SK-N-SH treated with all-trans-retinoic acid at 6 μM for 48 hours (cell line): ENCODE data around the gene NFYB.
A peak's percentile ranks its signal among the peaks of the same experiment; 100 is the strongest.

Experiments
- ATAC-seq: fragments of 200-7000 bp; cut with Tn5 transposase; 3 replicates; pipeline ENCODE4 v1.9.1; 2020; ENCODE audit warnings: mild to moderate bottlenecking, moderate library complexity
- ARNTL ChIP-seq: fragments of 450-650 bp; formaldehyde crosslinking; IDR thresholded peaks from 2 replicates; pipeline ENCODE4 v1.5.0; 2020; ENCODE audit warnings: low read depth, mild to moderate bottlenecking, moderate library complexity, borderline replicate concordance
- BACH2 ChIP-seq: fragments of 250-450 bp; sonication (Bioruptor Pico); IDR thresholded peaks from 2 replicates; pipeline ENCODE4 v1.9.0; 2021; ENCODE audit warnings: mild to moderate bottlenecking, borderline replicate concordance
- CSDC2 ChIP-seq: fragments of 250-450 bp; sonication (Bioruptor Pico); IDR thresholded peaks from 2 replicates; pipeline ENCODE4 v1.5.0; 2020; ENCODE audit warnings: mild to moderate bottlenecking, moderate library complexity
- ESRRG ChIP-seq: fragments of 250-450 bp; sonication (Bioruptor Pico); IDR thresholded peaks from 2 replicates; pipeline ENCODE4 v1.6.1; 2021; ENCODE audit warnings: mild to moderate bottlenecking
- GLIS3 ChIP-seq: fragments of 250-450 bp; sonication (Bioruptor Pico); IDR thresholded peaks from 2 replicates; pipeline ENCODE4 v1.5.0; 2020; ENCODE audit warnings: mild to moderate bottlenecking, moderate library complexity
- ISL1 ChIP-seq: fragments of 250-450 bp; sonication (Bioruptor Pico); IDR thresholded peaks from 2 replicates; pipeline ENCODE4 v2.1.2; 2022; ENCODE audit warnings: mild to moderate bottlenecking, moderate library complexity
- OSR1 ChIP-seq: fragments of 250-450 bp; sonication (Bioruptor Pico); IDR thresholded peaks from 2 replicates; pipeline ENCODE4 v1.8.0; 2022; ENCODE audit warnings: moderate library complexity, mild to moderate bottlenecking, inconsistent platforms
- PPARA ChIP-seq: fragments of 250-450 bp; sonication (Bioruptor Pico); IDR thresholded peaks from 2 replicates; pipeline ENCODE4 v1.5.0; 2020; ENCODE audit warnings: mild to moderate bottlenecking, borderline replicate concordance
- RARB ChIP-seq: fragments of 250-450 bp; sonication (Bioruptor Pico); IDR thresholded peaks from 2 replicates; pipeline ENCODE4 v1.8.0; 2021; ENCODE audit warnings: mild to moderate bottlenecking, moderate library complexity
- SNAI2 ChIP-seq: fragments of 250-450 bp; sonication (Bioruptor Pico); IDR thresholded peaks from 2 replicates; pipeline ENCODE4 v1.5.0; 2020; ENCODE audit warnings: mild to moderate bottlenecking, moderate library complexity
- TCF4 ChIP-seq: fragments of 250-450 bp; sonication (Bioruptor Pico); IDR thresholded peaks from 2 replicates; pipeline ENCODE4 v1.8.0; 2021; ENCODE audit warnings: mild to moderate bottlenecking, moderate library complexity, borderline replicate concordance
- TOX ChIP-seq: fragments of 250-450 bp; sonication (Bioruptor Pico); IDR thresholded peaks from 2 replicates; pipeline ENCODE4 v1.8.0; 2021; ENCODE audit warnings: mild to moderate bottlenecking, moderate library complexity, borderline replicate concordance
- ZC3H10 ChIP-seq: fragments of 250-450 bp; sonication (Bioruptor Pico); IDR thresholded peaks from 2 replicates; pipeline ENCODE4 v1.5.1; 2021; ENCODE audit warnings: mild to moderate bottlenecking, moderate library complexity
- ZFP3 ChIP-seq: fragments of 250-450 bp; sonication (Bioruptor Pico); IDR thresholded peaks from 2 replicates; pipeline ENCODE4 v1.5.0; 2020; ENCODE audit warnings: mild to moderate bottlenecking, moderate library complexity
- ZFP30 ChIP-seq: fragments of 450-650 bp; formaldehyde crosslinking; IDR thresholded peaks from 2 replicates; pipeline ENCODE4 v1.5.0; 2022; ENCODE audit warnings: mild to moderate bottlenecking, moderate library complexity
- ZNF565 ChIP-seq: fragments of 450-650 bp; formaldehyde crosslinking; conservative IDR thresholded peaks from 2 replicates; pipeline ENCODE4 v1.5.0; 2020; ENCODE audit warnings: low read depth, mild to moderate bottlenecking, moderate library complexity
- ZNF70 ChIP-seq: fragments of 450-650 bp; formaldehyde crosslinking; IDR thresholded peaks from 2 replicates; pipeline ENCODE4 v1.5.0; 2020; ENCODE audit warnings: mild to moderate bottlenecking, moderate library complexity
- ZNF8 ChIP-seq: fragments of 450-650 bp; formaldehyde crosslinking; IDR thresholded peaks from 2 replicates; pipeline ENCODE4 v1.5.0; 2020; ENCODE audit warnings: mild to moderate bottlenecking, moderate library complexity
- TF ChIP-seq, protein P1 (sequence below): fragments of 250-450 bp; sonication (Bioruptor Pico); IDR thresholded peaks from 2 replicates; pipeline ENCODE4 v1.8.0; 2021; ENCODE audit warnings: low read depth, mild to moderate bottlenecking, moderate library complexity, borderline replicate concordance
- TF ChIP-seq, protein P2 (sequence below): fragments of 250-450 bp; sonication (Bioruptor Pico); IDR thresholded peaks from 2 replicates; pipeline ENCODE4 v1.5.1; 2021; ENCODE audit warnings: mild to moderate bottlenecking, moderate library complexity
- TF ChIP-seq, protein P3 (sequence below): fragments of 250-450 bp; sonication (Bioruptor Pico); IDR thresholded peaks from 2 replicates; pipeline ENCODE4 v1.8.0; 2020; ENCODE audit warnings: mild to moderate bottlenecking, moderate library complexity, borderline replicate concordance
- TF ChIP-seq, protein P4 (sequence below): fragments of 250-450 bp; sonication (Bioruptor Pico); IDR thresholded peaks from 2 replicates; pipeline ENCODE4 v1.5.1; 2020; ENCODE audit warnings: low read depth, mild to moderate bottlenecking, moderate library complexity
- TF ChIP-seq, protein P5 (sequence below): fragments of 250-450 bp; sonication (Bioruptor Pico); IDR thresholded peaks from 2 replicates; pipeline ENCODE4 v1.5.0; 2020; ENCODE audit warnings: mild to moderate bottlenecking, moderate library complexity

Gene NFYB

DNA sequence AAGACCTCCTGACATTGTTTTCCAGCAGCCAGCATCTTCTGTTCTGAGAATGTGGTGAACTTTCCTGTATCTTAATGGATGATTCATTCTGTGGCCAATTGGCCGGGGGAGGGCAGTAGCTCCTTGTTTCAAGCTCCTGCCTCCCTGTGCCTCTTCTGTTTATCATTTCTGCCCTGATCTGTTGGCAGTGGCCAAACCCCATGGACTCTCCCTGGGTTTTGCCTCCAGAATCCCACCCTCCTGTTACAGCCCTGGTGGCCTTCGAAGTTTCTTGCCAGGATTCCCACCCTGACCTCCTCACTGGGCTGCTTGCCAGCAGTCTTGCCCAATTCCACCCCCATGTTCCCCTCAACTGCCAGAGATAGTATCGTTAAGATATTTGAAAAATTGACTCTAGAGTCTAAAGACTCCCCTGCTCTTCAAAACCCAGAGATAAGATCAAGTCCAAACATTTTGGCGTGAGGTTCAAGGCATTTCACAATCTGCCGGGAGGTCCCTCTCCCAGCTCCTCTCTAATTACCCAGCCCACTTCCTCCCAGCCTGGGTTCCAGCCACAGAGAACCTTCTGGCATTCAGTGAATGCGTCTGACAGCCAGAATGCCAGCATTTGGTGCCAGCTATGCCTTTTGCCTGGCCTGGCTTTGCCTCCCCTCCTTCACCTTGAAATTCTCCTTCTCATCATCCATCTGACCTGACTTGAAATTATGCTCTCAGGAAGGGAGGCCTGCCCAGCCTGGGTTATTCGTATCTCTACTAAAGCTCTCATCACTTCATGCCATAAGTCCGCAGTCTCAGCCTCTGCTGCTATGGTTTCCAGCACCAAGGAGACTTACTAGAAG lies 39.9 kb upstream of the NFYB start:
- ATAC-seq = peak; percentile 96
- TF ChIP-seq ZNF565 (CRISPR knock-in tag) (no peak), GLIS3 (peak; percentile 19; the same call in 1 of the 2 replicates), ZNF8 (CRISPR knock-in tag) (no peak), ZC3H10 (no peak), ZFP30 (CRISPR knock-in tag) (no peak), OSR1 (CRISPR knock-in tag) (no peak), ESRRG (CRISPR knock-in tag) (no peak), ZFP3 (CRISPR knock-in tag) (peak; percentile 70), ARNTL (CRISPR knock-in tag) (no peak), TCF4 (CRISPR knock-in tag) (0 out of 2 replicates have a peak, but pooled peaks have one; percentile 15), BACH2 (no peak), SNAI2 (CRISPR knock-in tag) (no peak), RARB (no peak), CSDC2 (CRISPR knock-in tag) (0 out of 2 replicates have a peak, but pooled peaks have one; percentile 14), PPARA (CRISPR knock-in tag) (no peak), TOX (CRISPR knock-in tag) (no peak), ZNF70 (CRISPR knock-in tag) (peak; percentile 87), ISL1 (peak; percentile 80)
- TF ChIP-seq, protein P1, sequence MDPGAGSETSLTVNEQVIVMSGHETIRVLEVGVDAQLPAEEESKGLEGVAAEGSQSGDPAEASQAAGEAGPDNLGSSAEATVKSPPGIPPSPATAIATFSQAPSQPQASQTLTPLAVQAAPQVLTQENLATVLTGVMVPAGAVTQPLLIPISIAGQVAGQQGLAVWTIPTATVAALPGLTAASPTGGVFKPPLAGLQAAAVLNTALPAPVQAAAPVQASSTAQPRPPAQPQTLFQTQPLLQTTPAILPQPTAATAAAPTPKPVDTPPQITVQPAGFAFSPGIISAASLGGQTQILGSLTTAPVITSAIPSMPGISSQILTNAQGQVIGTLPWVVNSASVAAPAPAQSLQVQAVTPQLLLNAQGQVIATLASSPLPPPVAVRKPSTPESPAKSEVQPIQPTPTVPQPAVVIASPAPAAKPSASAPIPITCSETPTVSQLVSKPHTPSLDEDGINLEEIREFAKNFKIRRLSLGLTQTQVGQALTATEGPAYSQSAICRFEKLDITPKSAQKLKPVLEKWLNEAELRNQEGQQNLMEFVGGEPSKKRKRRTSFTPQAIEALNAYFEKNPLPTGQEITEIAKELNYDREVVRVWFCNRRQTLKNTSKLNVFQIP (CRISPR knock-in tag) = no peak
- TF ChIP-seq, protein P2, sequence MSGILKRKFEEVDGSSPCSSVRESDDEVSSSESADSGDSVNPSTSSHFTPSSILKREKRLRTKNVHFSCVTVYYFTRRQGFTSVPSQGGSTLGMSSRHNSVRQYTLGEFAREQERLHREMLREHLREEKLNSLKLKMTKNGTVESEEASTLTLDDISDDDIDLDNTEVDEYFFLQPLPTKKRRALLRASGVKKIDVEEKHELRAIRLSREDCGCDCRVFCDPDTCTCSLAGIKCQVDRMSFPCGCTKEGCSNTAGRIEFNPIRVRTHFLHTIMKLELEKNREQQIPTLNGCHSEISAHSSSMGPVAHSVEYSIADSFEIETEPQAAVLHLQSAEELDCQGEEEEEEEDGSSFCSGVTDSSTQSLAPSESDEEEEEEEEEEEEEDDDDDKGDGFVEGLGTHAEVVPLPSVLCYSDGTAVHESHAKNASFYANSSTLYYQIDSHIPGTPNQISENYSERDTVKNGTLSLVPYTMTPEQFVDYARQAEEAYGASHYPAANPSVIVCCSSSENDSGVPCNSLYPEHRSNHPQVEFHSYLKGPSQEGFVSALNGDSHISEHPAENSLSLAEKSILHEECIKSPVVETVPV = no peak
- TF ChIP-seq, protein P3, sequence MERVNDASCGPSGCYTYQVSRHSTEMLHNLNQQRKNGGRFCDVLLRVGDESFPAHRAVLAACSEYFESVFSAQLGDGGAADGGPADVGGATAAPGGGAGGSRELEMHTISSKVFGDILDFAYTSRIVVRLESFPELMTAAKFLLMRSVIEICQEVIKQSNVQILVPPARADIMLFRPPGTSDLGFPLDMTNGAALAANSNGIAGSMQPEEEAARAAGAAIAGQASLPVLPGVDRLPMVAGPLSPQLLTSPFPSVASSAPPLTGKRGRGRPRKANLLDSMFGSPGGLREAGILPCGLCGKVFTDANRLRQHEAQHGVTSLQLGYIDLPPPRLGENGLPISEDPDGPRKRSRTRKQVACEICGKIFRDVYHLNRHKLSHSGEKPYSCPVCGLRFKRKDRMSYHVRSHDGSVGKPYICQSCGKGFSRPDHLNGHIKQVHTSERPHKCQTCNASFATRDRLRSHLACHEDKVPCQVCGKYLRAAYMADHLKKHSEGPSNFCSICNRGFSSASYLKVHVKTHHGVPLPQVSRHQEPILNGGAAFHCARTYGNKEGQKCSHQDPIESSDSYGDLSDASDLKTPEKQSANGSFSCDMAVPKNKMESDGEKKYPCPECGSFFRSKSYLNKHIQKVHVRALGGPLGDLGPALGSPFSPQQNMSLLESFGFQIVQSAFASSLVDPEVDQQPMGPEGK (CRISPR knock-in tag) = no peak; the same call in none of the 2 replicates
- TF ChIP-seq, protein P4, sequence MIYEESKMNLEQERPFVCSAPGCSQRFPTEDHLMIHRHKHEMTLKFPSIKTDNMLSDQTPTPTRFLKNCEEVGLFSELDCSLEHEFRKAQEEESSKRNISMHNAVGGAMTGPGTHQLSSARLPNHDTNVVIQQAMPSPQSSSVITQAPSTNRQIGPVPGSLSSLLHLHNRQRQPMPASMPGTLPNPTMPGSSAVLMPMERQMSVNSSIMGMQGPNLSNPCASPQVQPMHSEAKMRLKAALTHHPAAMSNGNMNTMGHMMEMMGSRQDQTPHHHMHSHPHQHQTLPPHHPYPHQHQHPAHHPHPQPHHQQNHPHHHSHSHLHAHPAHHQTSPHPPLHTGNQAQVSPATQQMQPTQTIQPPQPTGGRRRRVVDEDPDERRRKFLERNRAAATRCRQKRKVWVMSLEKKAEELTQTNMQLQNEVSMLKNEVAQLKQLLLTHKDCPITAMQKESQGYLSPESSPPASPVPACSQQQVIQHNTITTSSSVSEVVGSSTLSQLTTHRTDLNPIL (CRISPR knock-in tag) = no peak
- TF ChIP-seq, protein P5, sequence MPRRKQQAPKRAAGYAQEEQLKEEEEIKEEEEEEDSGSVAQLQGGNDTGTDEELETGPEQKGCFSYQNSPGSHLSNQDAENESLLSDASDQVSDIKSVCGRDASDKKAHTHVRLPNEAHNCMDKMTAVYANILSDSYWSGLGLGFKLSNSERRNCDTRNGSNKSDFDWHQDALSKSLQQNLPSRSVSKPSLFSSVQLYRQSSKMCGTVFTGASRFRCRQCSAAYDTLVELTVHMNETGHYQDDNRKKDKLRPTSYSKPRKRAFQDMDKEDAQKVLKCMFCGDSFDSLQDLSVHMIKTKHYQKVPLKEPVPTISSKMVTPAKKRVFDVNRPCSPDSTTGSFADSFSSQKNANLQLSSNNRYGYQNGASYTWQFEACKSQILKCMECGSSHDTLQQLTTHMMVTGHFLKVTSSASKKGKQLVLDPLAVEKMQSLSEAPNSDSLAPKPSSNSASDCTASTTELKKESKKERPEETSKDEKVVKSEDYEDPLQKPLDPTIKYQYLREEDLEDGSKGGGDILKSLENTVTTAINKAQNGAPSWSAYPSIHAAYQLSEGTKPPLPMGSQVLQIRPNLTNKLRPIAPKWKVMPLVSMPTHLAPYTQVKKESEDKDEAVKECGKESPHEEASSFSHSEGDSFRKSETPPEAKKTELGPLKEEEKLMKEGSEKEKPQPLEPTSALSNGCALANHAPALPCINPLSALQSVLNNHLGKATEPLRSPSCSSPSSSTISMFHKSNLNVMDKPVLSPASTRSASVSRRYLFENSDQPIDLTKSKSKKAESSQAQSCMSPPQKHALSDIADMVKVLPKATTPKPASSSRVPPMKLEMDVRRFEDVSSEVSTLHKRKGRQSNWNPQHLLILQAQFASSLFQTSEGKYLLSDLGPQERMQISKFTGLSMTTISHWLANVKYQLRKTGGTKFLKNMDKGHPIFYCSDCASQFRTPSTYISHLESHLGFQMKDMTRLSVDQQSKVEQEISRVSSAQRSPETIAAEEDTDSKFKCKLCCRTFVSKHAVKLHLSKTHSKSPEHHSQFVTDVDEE (CRISPR knock-in tag) = no peak

DNA sequence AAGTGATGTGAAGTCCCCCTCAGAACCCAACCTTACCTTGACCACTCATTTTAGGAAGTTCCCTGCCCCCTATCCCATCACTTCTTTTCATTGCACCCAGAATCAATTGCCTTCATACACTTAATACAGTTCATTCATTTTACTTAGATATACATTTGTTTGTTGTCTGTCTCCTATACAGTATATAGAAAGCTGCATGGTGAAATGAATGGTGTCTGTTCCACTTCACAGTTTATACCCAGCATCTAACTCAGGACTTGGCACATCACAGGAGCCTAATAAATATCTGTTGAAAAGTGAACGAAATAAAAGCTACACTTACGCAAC lies 39.3 kb upstream of the NFYB start:
- TF ChIP-seq, protein P3 (CRISPR knock-in tag) = no peak
- no peak for TF ChIP-seq TOX (CRISPR knock-in tag)
- TF ChIP-seq ZC3H10 = no peak
- TF ChIP-seq RARB = no peak
- TF ChIP-seq ZFP3 (CRISPR knock-in tag) = no peak
- TF ChIP-seq SNAI2 (CRISPR knock-in tag) = no peak
- TF ChIP-seq ISL1 = no peak
- no peak for TF ChIP-seq OSR1 (CRISPR knock-in tag)
- TF ChIP-seq, protein P4 (CRISPR knock-in tag) = no peak
- TF ChIP-seq ESRRG (CRISPR knock-in tag) = no peak
- no peak for TF ChIP-seq ZNF70 (CRISPR knock-in tag)
- TF ChIP-seq, protein P2 = no peak
- peak; percentile 51; the same call in 1 of the 3 replicates for ATAC-seq
